Measurements from ENCODE around the gene ACOD1.
A peak's percentile ranks its signal among the peaks of the same experiment; 100 is the strongest.
"Not testable (repeated sequence)": the region's sequence is repeated elsewhere in the genome, so short reads cannot be mapped to it uniquely, and the experiment has no call there.

The ACOD1 gene

DNA sequence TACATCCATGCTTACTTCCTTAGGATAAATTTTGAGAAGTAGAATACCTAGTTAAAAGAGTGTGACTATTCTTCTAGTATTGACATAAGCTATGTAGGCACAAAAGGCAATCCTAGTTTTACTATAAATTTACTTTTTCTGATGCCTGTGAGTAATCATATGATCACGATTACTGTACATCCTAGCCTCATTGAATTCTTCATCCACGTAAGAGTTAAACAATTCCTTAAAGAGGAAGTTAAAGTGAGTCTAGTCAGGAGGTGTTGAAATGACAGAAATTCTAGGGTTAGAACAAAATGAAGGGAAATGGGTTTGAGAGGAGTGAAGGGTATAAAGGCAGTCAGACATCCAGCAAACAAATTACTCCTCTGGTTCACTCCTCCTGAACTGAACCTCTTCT, at the start of gene ACOD1:
Gene ACOD1, plus strand, starts transcription at position 363 of the 400 bp plus-strand sequence. CDS start 48 bp downstream, outside the sequence.
- DNase-seq: no peak

DNA sequence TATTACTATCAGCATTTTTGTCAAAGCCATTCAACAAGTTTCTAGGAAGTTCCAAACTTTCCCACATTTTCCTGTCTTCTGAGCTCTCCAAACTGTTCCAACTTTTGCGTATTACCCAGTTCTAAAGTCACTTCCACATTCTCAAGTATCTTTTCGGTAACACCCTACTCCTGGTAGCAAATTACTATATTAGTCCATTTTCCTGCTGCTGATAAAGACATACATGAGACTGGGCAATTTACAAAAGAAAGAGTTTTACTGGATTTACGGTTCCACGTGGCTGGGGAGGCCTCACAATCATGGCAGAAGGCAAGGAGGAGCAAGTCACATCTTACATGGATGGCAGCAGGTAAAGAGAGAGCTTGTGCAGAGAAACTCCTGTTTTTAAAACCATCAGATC, 49.2 kb upstream of the ACOD1 start:
- DNase-seq: not testable (repeated sequence)

- DNase-seq: peak; percentile 77
These were observed 44.7 kb upstream of the ACOD1 start for GRCh38 chr13:76903544-76904162.

- DNase-seq: no peak
These were observed 43.8 kb upstream of the ACOD1 start for GRCh38 chr13:76904507-76904906.

DNA sequence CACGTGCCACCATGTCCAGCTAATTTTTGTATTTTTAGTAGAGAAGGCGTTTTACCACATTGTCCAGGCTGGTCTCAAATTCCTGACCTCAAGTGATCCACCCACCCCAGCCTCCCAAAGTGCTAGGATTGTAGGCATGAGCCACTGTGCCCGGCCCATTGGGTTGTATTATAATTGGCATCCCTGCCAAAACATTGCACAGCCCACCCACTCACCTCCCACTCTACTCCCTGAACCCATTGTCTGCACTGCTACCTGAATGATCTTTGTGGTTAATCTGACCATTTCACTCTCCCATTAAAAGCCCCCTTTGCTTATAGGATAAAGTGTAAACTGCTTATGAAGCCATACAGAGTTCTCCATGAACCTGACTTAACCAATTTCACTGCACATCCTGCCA, 35.8 kb upstream of the ACOD1 start:
- no peak for DNase-seq

- DNase-seq: no peak
These were observed 34.4 kb upstream of the ACOD1 start for GRCh38 chr13:76913898-76914297.

GRCh38 chr13:76917095-76917494, 31.2 kb upstream of the ACOD1 start:
- no peak for DNase-seq

GRCh38 chr13:76917755-76918481, 30.4 kb upstream of the ACOD1 start:
- not testable (repeated sequence) for DNase-seq

DNA sequence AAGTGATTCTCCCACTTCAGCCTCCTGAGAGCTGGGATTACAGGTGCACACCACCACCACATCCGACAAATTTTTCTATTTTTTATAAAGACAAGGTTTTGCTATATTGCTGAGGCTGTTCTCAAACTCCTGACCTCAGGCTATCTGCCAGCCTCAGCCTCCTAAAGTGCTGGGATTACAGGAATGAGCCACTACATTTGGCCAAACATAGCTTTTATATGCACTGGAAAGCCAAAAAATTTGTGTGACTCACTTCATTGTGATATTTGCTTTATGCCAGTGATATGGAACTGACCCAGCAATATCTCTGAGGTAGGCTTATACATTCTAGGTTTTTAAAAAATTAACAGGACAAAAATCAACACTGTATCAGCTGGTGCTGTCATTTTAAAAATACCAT, 26.8 kb upstream of the ACOD1 start:
- DNase-seq: no peak

- DNase-seq: no peak
These were observed 23.2 kb upstream of the ACOD1 start for GRCh38 chr13:76925115-76925514.

- DNase-seq: no peak
These were observed 20.4 kb upstream of the ACOD1 start for GRCh38 chr13:76927955-76928354.

- DNase-seq: no peak
These were observed 19.9 kb upstream of the ACOD1 start for GRCh38 chr13:76928456-76928855.

- no peak for DNase-seq
These were observed 19.0 kb upstream of the ACOD1 start for GRCh38 chr13:76929320-76929719.

GRCh38 chr13:76929851-76930374, 18.4 kb upstream of the ACOD1 start:
- DNase-seq: no peak

- no peak for DNase-seq
These were observed 16.2 kb upstream of the ACOD1 start for GRCh38 chr13:76932076-76932475.

DNA sequence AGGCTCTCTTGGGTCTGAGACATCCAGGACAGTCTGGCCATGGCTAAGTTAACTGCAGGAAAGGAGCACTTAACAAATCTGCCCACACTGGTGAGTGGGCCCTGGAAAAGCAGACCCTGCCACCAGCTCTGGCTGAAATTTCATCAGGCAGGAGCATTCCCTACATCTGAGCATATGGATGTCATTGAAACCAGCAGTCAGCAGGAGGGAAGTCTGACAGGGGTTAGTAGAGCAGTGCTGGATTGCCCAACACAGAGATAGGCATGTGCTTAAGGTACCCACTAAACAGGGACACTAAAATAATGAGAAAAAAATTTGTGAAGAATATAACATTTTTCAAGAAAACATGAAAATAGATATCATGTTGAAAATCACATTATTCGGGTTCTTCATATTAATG, 13.6 kb upstream of the ACOD1 start:
- no peak for DNase-seq

DNA sequence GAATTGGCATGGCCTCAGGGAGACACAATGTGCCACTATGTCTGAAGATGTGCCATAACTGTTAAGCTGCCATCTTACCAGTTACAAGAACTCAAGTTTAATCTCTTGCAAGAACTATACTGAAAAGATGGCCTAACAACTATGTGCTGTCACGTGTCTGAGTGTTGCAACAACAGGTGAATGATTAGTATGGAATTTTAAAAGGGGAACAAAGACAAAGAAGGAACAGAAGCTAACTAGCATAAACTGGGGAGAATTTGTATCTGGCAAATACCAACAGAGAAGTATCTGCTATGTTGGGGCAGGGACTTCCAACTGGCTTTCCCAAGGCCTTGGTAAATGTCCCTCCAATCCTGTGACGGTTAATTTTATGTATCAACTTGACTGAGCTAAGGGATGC, 11.5 kb upstream of the ACOD1 start:
- DNase-seq: no peak

GRCh38 chr13:76937281-76937820, 11.0 kb upstream of the ACOD1 start:
- no peak for DNase-seq

GRCh38 chr13:76939215-76939614, 9.1 kb upstream of the ACOD1 start:
- no peak for DNase-seq

DNA sequence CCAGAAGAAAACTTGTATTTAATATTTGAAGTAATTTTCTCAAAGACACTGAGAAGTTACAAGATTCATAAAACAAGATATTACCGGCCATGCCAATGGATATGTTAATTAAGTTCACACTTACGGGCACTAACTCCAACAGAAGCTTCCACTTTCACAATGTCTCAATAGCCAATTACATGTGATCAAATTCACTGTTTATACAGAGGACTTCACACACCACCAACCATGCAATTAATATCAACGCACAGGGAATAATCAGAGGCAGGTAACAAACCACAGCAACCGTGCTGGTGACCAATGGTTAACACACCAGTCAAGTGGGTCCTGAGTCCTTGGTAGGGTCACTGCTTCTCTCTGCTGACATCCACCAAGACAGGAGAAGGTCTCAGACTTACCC, 5.9 kb upstream of the ACOD1 start:
- no peak for DNase-seq

GRCh38 chr13:76943646-76944045, 4.7 kb upstream of the ACOD1 start:
- no peak for DNase-seq

- DNase-seq: no peak
These were observed 3.9 kb upstream of the ACOD1 start for GRCh38 chr13:76944456-76944855.

DNA sequence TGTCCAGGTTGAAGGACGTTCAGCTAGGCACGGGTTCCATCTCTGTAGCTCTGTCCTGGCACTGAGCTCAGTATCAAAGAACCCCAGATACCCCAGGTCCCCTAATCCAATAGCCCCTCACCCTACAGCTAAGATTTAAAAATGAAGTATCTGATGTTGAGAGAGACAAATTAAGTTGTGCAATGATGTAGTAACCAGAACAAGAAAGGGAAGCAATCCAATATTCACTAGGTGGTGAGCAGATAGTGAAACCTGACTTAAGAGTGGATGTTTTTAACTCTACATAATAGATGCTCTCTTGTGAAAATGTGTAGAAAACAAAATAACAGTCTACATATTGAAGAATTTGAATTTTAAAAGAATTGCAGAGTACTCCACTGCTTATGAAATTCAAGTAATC, 1.8 kb downstream of the ACOD1 start:
- no peak for DNase-seq

- DNase-seq: no peak
These were observed 5.7 kb downstream of the ACOD1 start for GRCh38 chr13:76953968-76954367.

Data from activated CD4-positive, alpha-beta T cell treated with anti-CD3 and anti-CD28 coated beads, Interleukin-2, Interleukin-6, amounts not matched to agents 100 ng/mL and 50 ng/mL, durations not matched to agents 16 hours and 8 hours (primary cell).